ENCODE data around the gene EFCAB14.

Gene EFCAB14

DNA sequence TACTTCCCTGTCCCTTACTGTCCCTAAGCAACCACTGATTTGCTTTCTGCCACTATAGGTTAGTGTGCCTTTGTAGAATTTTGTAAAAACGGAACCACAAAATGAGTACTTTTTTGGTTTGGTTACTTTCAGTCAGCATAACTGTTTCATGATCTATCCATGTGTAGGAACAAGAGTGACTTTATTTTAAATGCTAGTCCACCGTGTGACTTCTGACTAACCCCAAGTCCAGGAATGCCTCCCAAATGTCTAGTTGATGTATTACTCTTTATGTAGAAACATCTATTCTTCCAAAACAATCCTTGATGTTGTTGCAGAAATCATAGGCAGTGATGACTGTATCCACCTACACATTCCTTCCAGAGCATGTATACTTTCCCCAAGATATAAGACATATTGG lies 72.1 kb downstream of the EFCAB14 start:
- Histone ChIP-seq H3K4me1 (ENCODE audit: insufficient read depth, low read length) (no peaks in the 10 kb centered on the region), H3K36me3 (ENCODE audit: insufficient read depth, low read depth, low read length) (peaks cover 50% of the 10 kb centered on the region), H3K27ac (ENCODE audit: low read length) (no peak overlapping the region), H3K4me3 (ENCODE audit: low read length) (no peak overlapping the region), H3K9ac (ENCODE audit: low read depth, low read length) (no peak overlapping the region), H3K27me3 (ENCODE audit: insufficient read depth, low read length) (no peaks in the 10 kb centered on the region), H3K9me3 (ENCODE audit: insufficient read depth, low read depth, low read length) (peaks cover 21% of the 10 kb centered on the region)

- peaks cover 50% of the 10 kb centered on the region for H3K36me3 ChIP-seq (ENCODE audit: insufficient read depth, low read depth, low read length)
- H3K27ac ChIP-seq (ENCODE audit: low read length): no peak overlapping the region
- no peak overlapping the region for H3K9ac ChIP-seq (ENCODE audit: low read depth, low read length)
- H3K4me1 ChIP-seq (ENCODE audit: insufficient read depth, low read length): no peaks in the 10 kb centered on the region
- peaks cover 21% of the 10 kb centered on the region for H3K9me3 ChIP-seq (ENCODE audit: insufficient read depth, low read depth, low read length)
- H3K4me3 ChIP-seq (ENCODE audit: low read length): no peak overlapping the region
- H3K27me3 ChIP-seq (ENCODE audit: insufficient read depth, low read length): no peaks in the 10 kb centered on the region
Observed at GRCh38 chr1:46646331-46646730, 72.6 kb downstream of the EFCAB14 start.

DNA sequence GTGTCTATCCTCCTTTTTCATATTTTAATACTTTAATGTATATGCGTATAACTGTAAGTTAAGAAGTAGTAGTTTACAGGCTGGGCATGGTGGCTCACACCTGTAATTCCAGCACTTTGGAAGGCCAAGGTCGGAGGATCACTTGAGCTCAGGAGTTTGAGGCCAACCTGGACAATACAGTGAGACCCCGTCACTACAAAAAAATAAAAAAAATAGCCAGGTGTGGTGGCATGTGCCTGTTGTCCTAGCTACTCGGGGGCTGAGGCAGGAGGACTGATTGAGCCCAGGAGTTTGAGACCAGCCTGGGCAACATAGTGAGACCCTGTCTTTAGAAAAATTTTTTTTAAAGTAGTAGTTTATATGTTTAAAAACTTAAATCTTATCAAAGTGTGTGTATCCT lies 73.1 kb downstream of the EFCAB14 start:
- H3K9me3 ChIP-seq (ENCODE audit: insufficient read depth, low read depth, low read length): peaks cover 21% of the 10 kb centered on the region
- H3K27me3 ChIP-seq (ENCODE audit: insufficient read depth, low read length): no peaks in the 10 kb centered on the region
- H3K4me1 ChIP-seq (ENCODE audit: insufficient read depth, low read length): no peaks in the 10 kb centered on the region
- no peak overlapping the region for H3K27ac ChIP-seq (ENCODE audit: low read length)
- H3K36me3 ChIP-seq (ENCODE audit: insufficient read depth, low read depth, low read length): peaks cover 50% of the 10 kb centered on the region
- H3K9ac ChIP-seq (ENCODE audit: low read depth, low read length): no peak overlapping the region
- H3K4me3 ChIP-seq (ENCODE audit: low read length): no peak overlapping the region

DNA sequence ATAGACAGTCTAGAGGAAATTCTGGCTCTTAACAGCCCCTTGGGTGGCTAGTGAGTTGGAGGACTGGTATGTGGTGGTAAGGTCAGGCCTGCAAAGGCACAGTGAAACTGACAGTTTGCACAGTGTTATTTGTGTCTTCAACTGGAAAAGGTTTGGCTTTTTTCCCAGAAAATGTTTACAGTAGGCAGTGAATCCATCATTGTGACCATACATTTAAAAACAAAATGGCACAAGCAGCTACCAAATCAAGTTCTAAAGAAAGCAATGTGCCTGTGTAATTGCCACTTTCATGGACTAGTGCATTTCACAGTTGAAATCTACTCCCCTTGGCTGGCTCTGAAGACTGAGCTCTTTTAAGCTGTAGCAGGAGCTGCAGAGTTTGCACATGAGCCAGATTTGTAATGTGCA lies 75.5 kb downstream of the EFCAB14 start:
- Histone ChIP-seq H3K4me3 (ENCODE audit: low read length) (no peak overlapping the region), H3K4me1 (ENCODE audit: insufficient read depth, low read length) (no peaks in the 10 kb centered on the region), H3K27me3 (ENCODE audit: insufficient read depth, low read length) (no peaks in the 10 kb centered on the region), H3K9me3 (ENCODE audit: insufficient read depth, low read depth, low read length) (peaks cover 6% of the 10 kb centered on the region; the same call in 1 of the 2 replicates), H3K36me3 (ENCODE audit: insufficient read depth, low read depth, low read length) (peaks cover 36% of the 10 kb centered on the region), H3K27ac (ENCODE audit: low read length) (no peak overlapping the region), H3K9ac (ENCODE audit: low read depth, low read length) (no peak overlapping the region)

GRCh38 chr1:46642115-46642680 lies 76.7 kb downstream of the EFCAB14 start:
- no peak overlapping the region for H3K27ac ChIP-seq (ENCODE audit: low read length)
- no peak overlapping the region for H3K4me3 ChIP-seq (ENCODE audit: low read length)
- H3K36me3 ChIP-seq (ENCODE audit: insufficient read depth, low read depth, low read length): peaks cover 29% of the 10 kb centered on the region
- no peaks in the 10 kb centered on the region for H3K9me3 ChIP-seq (ENCODE audit: insufficient read depth, low read depth, low read length)
- no peak overlapping the region for H3K9ac ChIP-seq (ENCODE audit: low read depth, low read length)
- H3K27me3 ChIP-seq (ENCODE audit: insufficient read depth, low read length): no peaks in the 10 kb centered on the region
- no peaks in the 10 kb centered on the region for H3K4me1 ChIP-seq (ENCODE audit: insufficient read depth, low read length)

DNA sequence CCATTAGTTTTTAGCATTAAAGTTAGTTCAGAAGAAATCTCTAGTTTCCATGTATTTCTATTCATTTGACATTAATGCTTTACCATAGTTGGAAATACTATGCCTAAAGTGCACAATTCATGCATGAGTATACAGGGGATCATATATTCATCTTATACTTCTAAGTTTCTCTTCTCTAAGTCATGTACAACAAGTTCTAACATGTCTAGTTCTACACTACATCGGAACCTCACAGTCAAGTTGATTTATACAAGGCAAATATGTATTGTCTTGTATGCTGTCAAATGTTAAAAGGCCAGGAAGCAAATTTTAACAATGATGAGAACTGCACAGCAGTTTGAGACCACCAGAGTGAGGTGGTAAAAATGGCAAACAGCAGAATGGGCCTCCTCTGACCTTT lies 79.4 kb downstream of the EFCAB14 start:
- H3K27ac ChIP-seq (ENCODE audit: low read length): no peak overlapping the region
- no peak overlapping the region for H3K9ac ChIP-seq (ENCODE audit: low read depth, low read length)
- no peak overlapping the region for H3K4me3 ChIP-seq (ENCODE audit: low read length)
- H3K4me1 ChIP-seq (ENCODE audit: insufficient read depth, low read length): no peaks in the 10 kb centered on the region
- peaks cover 44% of the 10 kb centered on the region for H3K36me3 ChIP-seq (ENCODE audit: insufficient read depth, low read depth, low read length)
- H3K9me3 ChIP-seq (ENCODE audit: insufficient read depth, low read depth, low read length): no peaks in the 10 kb centered on the region
- no peaks in the 10 kb centered on the region for H3K27me3 ChIP-seq (ENCODE audit: insufficient read depth, low read length)

GRCh38 chr1:46638921-46639320 lies 80.0 kb downstream of the EFCAB14 start:
- no peaks in the 10 kb centered on the region for H3K27me3 ChIP-seq (ENCODE audit: insufficient read depth, low read length)
- no peaks in the 10 kb centered on the region for H3K4me1 ChIP-seq (ENCODE audit: insufficient read depth, low read length)
- H3K4me3 ChIP-seq (ENCODE audit: low read length): no peak overlapping the region
- H3K36me3 ChIP-seq (ENCODE audit: insufficient read depth, low read depth, low read length): peaks cover 51% of the 10 kb centered on the region
- no peaks in the 10 kb centered on the region for H3K9me3 ChIP-seq (ENCODE audit: insufficient read depth, low read depth, low read length)
- H3K9ac ChIP-seq (ENCODE audit: low read depth, low read length): no peak overlapping the region
- no peak overlapping the region for H3K27ac ChIP-seq (ENCODE audit: low read length)

DNA sequence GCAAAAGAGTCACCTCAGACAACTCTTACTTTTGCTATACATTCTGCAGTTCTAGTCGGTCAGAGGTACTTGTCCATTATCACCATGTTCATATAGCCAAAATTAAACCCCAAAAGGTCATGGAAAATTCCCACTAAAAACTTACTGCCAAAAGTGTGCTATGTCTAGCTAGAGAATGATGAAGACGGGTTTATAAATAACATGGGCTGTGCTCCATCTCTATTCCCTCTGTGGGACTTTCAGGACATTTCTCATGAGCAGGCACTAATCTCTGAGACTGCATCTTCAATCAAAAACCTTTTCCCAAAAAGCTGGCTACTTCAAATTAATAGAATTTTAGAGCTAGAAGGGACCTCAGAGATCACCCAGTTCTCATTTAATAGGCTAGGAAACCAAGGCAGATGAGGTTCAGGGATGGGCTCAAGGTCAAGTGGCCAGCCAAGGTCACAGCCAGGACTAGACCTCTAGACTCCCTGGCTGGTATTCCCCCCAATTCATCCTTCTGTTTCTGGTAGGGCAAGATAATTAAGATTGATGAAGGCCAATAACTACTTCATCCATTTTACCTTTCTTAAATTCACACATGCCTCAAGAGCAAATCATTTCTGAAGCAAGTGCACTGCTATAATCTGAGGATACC lies 81.3 kb downstream of the EFCAB14 start:
- H3K9ac ChIP-seq (ENCODE audit: low read depth, low read length): no peak overlapping the region

GRCh38 chr1:46635205-46635604 lies 83.7 kb downstream of the EFCAB14 start:
- Histone ChIP-seq H3K9me3 (ENCODE audit: insufficient read depth, low read depth, low read length) (no peaks in the 10 kb centered on the region), H3K9ac (ENCODE audit: low read depth, low read length) (no peak overlapping the region)

More for the DNA sequence above, 81.3 kb downstream of the EFCAB14 start:
- H3K4me1 ChIP-seq (ENCODE audit: insufficient read depth, low read length): no peaks in the 10 kb centered on the region
- peaks cover 56% of the 10 kb centered on the region for H3K36me3 ChIP-seq (ENCODE audit: insufficient read depth, low read depth, low read length)
- H3K4me3 ChIP-seq (ENCODE audit: low read length): no peak overlapping the region
- H3K9me3 ChIP-seq (ENCODE audit: insufficient read depth, low read depth, low read length): no peaks in the 10 kb centered on the region
- H3K27ac ChIP-seq (ENCODE audit: low read length): no peak overlapping the region
- H3K27me3 ChIP-seq (ENCODE audit: insufficient read depth, low read length): no peaks in the 10 kb centered on the region

DNA sequence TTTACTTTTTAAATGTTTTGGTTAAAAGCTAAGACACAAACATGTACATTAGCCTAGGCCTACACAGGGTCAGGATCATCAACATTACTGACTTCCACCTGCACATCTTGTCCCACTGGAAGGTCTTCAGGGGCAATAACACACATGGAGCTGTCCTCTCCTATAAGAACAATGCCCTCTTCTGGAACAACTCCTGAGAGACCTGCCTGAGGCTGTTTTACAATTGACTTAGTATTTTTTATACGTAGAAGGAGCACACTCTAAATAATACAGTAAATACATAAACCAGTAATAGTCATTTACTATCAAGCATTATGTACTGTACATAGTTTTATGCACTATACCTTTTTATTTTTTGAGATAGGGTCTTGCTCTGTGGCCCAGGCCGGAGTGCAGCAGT lies 88.2 kb downstream of the EFCAB14 start:
- Histone ChIP-seq H3K9me3 (ENCODE audit: insufficient read depth, low read depth, low read length) (no peaks in the 10 kb centered on the region), H3K4me1 (ENCODE audit: insufficient read depth, low read length) (no peaks in the 10 kb centered on the region), H3K36me3 (ENCODE audit: insufficient read depth, low read depth, low read length) (peaks cover 43% of the 10 kb centered on the region), H3K27me3 (ENCODE audit: insufficient read depth, low read length) (no peaks in the 10 kb centered on the region), H3K4me3 (ENCODE audit: low read length) (no peak overlapping the region), H3K9ac (ENCODE audit: low read depth, low read length) (no peak overlapping the region), H3K27ac (ENCODE audit: low read length) (no peak overlapping the region)

More at GRCh38 chr1:46635205-46635604, 83.7 kb downstream of the EFCAB14 start:
- Histone ChIP-seq H3K27ac (ENCODE audit: low read length) (no peak overlapping the region), H3K27me3 (ENCODE audit: insufficient read depth, low read length) (no peaks in the 10 kb centered on the region), H3K4me3 (ENCODE audit: low read length) (no peak overlapping the region), H3K36me3 (ENCODE audit: insufficient read depth, low read depth, low read length) (peaks cover 59% of the 10 kb centered on the region), H3K4me1 (ENCODE audit: insufficient read depth, low read length) (no peaks in the 10 kb centered on the region)

Data from iPS-20b (cell line).